Brain pericyte (primary cell): ENCODE measurements around the gene LRRC43.

Source experiments
- DNase-seq: peaks from one replicate; pipeline ENCODE4 v3.0.0-alpha.2; 2012; ENCODE audit warnings: low read depth, low spot score

The LRRC43 gene

GRCh38 chr12:122182887-122183587, at the start of gene LRRC43:
Gene LRRC43 (plus strand): TSS chr12:122183123. CDS start chr12:122183145, 22 bp downstream.
- DNase-seq: no peak

GRCh38 chr12:122133192-122133950, 49.6 kb upstream of the LRRC43 start:
- no peak for DNase-seq

- DNase-seq: no peak
These were observed 47.4 kb upstream of the LRRC43 start for GRCh38 chr12:122135437-122136031.

- DNase-seq: no peak
These were observed 45.7 kb upstream of the LRRC43 start for GRCh38 chr12:122137229-122137628.

GRCh38 chr12:122137681-122138080, 45.2 kb upstream of the LRRC43 start:
- DNase-seq: no peak

GRCh38 chr12:122138181-122138580, 44.7 kb upstream of the LRRC43 start:
- no peak for DNase-seq

- no peak for DNase-seq
These were observed 44.3 kb upstream of the LRRC43 start for GRCh38 chr12:122138616-122139015.

- DNase-seq: no peak
These were observed 43.7 kb upstream of the LRRC43 start for GRCh38 chr12:122139266-122139665.

GRCh38 chr12:122139941-122140340, 43.0 kb upstream of the LRRC43 start:
- no peak for DNase-seq

- no peak for DNase-seq
These were observed 42.3 kb upstream of the LRRC43 start for GRCh38 chr12:122140467-122141257.

- no peak for DNase-seq
These were observed 40.8 kb upstream of the LRRC43 start for GRCh38 chr12:122141911-122142725.

- DNase-seq: no peak
These were observed 40.1 kb upstream of the LRRC43 start for GRCh38 chr12:122142857-122143256.

- DNase-seq: no peak
These were observed 38.0 kb upstream of the LRRC43 start for GRCh38 chr12:122144885-122145284.

GRCh38 chr12:122145505-122146330, 37.2 kb upstream of the LRRC43 start:
- no peak for DNase-seq

GRCh38 chr12:122147514-122148290, 35.2 kb upstream of the LRRC43 start:
- DNase-seq: no peak

GRCh38 chr12:122148657-122149056, 34.3 kb upstream of the LRRC43 start:
- no peak for DNase-seq

- no peak for DNase-seq
These were observed 32.7 kb upstream of the LRRC43 start for GRCh38 chr12:122150127-122150681.

GRCh38 chr12:122152754-122153153, 30.2 kb upstream of the LRRC43 start:
- no peak for DNase-seq

- DNase-seq: no peak
These were observed 27.2 kb upstream of the LRRC43 start for GRCh38 chr12:122155705-122156104.
